Left colon (tissue), 2 donors: ENCODE results near the gene ALS2CL. TPM values are rescaled to one million over a fixed set of nuclear protein-coding genes. Genes with fewer than 3 reads are reported as not detected.
"Not testable (repeated sequence)": the region's sequence is repeated elsewhere in the genome, so short reads cannot be mapped to it uniquely, and the experiment has no call there.

Source experiments
- ATAC-seq: fragments of 200-7000 bp; cut with Tn5 transposase; one replicate; pipeline ENCODE4 v1.9.1; 2020; ENCODE audit warnings: mild to moderate bottlenecking, moderate library complexity
- DNase-seq, 2 donors: peaks; one replicate each; pipeline ENCODE4 v3.0.0-alpha.2; 2020
- intact Hi-C, 2 donors: fragments of 100-400 bp; cut with DNase I in 1 of 2; cut with micrococcal nuclease in 1 of 2; formaldehyde crosslinking; loops; one replicate each; pipeline versions ENCODE4 v1.11.2 to v1.14.0; 2022; cut with DNase I, micrococcal nuclease
- long read RNA-seq: library from polyadenylated mRNA; unstranded; transcript quantifications from one replicate; pipeline ENCODE4 v2.0.0, GENCODE V29; 2021
- total RNA-seq, 2 donors: library from RNA; stranded (reverse); fragmentation: NEBNext Ultra II Directional; extraction: Animal tissue kit (Norgen Biotek cat#: 25700); gene quantifications; one replicate each; pipeline ENCODE4 v1.2.1, GENCODE V29; 2021
- donor health status: DM: no; HTN: no; CAD: no.
- donor health status: DM: yes; HTN: yes; CAD: no.

The ALS2CL gene
- 10 to 100 TPM; 39.2 to 58.9 TPM for total RNA-seq
- long read RNA-seq, full-length matches to known transcripts, result 11 of 75 reads
- long read RNA-seq, partial matches to known transcripts, result 40 of 75 reads
- long read RNA-seq, other reads (novel, unspliced or antisense), result 24 of 75 reads

GRCh38 chr3:46693038-46693891, at the start of gene ALS2CL:
ALS2CL (minus strand) TSS chr3:46693679; CDS start chr3:46689440, 4,239 bp downstream.
- DNase-seq (peak; percentile 69 to 80), ATAC-seq (peak; percentile 71)
- intact Hi-C loops, result no loop called here

- no peak for DNase-seq
- ATAC-seq, result no peak
- intact Hi-C loops, result no loop called here
Observed at GRCh38 chr3:46742992-46743585, 49.6 kb upstream of the ALS2CL start.

- DNase-seq, intact Hi-C loops, ATAC-seq: not testable (repeated sequence)
Observed at GRCh38 chr3:46739565-46739964, 46.1 kb upstream of the ALS2CL start.

- intact Hi-C loops, result no loop called here
- ATAC-seq (peak; percentile 44), DNase-seq (no peak)
Observed at GRCh38 chr3:46737329-46737731, 43.9 kb upstream of the ALS2CL start.

- intact Hi-C loops, result no loop called here
- DNase-seq (no peak), ATAC-seq (no peak)
Observed at GRCh38 chr3:46736006-46736872, 42.8 kb upstream of the ALS2CL start.

- DNase-seq, result no peak
- intact Hi-C loops, result no loop called here
- no peak for ATAC-seq
Observed at GRCh38 chr3:46734773-46735172, 41.3 kb upstream of the ALS2CL start.

GRCh38 chr3:46733026-46733800, 39.7 kb upstream of the ALS2CL start:
- DNase-seq (no peak), ATAC-seq (no peak)
- intact Hi-C loops, result no loop called here

- DNase-seq (no peak), ATAC-seq (no peak)
- intact Hi-C loops, result no loop called here
Observed at GRCh38 chr3:46731795-46732194, 38.3 kb upstream of the ALS2CL start.

- intact Hi-C loops, result no loop called here
- no peak for DNase-seq
- ATAC-seq, result no peak
Observed at GRCh38 chr3:46730819-46731218, 37.3 kb upstream of the ALS2CL start.

GRCh38 chr3:46729038-46729437, 35.6 kb upstream of the ALS2CL start:
- no peak for DNase-seq
- no peak for ATAC-seq
- intact Hi-C loops, result no loop called here

GRCh38 chr3:46725621-46726314, 32.3 kb upstream of the ALS2CL start:
- DNase-seq (no peak), ATAC-seq (no peak)
- intact Hi-C loops, result no loop called here

- ATAC-seq, result no peak
- no peak for DNase-seq
- intact Hi-C loops, result no loop called here
Observed at GRCh38 chr3:46724424-46724823, 30.9 kb upstream of the ALS2CL start.

GRCh38 chr3:46722443-46722842, 29.0 kb upstream of the ALS2CL start:
- DNase-seq (no peak), ATAC-seq (no peak)

GRCh38 chr3:46721009-46721408, 27.5 kb upstream of the ALS2CL start:
- DNase-seq (no peak), ATAC-seq (no peak)
- intact Hi-C loops, result no loop called here

More at GRCh38 chr3:46722443-46722842, 29.0 kb upstream of the ALS2CL start:
- intact Hi-C loops, result no loop called here

GRCh38 chr3:46719735-46720271, 26.3 kb upstream of the ALS2CL start:
- intact Hi-C loops, result no loop called here
- ATAC-seq, result no peak
- DNase-seq, result no peak

GRCh38 chr3:46719044-46719565, 25.6 kb upstream of the ALS2CL start:
- ATAC-seq (no peak), DNase-seq (no peak)
- intact Hi-C loops, result no loop called here

- intact Hi-C loops, result no loop called here
- no peak for ATAC-seq
- no peak for DNase-seq
Observed at GRCh38 chr3:46717447-46718231, 24.2 kb upstream of the ALS2CL start, which contains the start of gene PRSS50. PRSS50 (minus strand) TSS chr3:46717869; CDS start chr3:46717824, 45 bp downstream.
